WTC11 (cell line): ENCODE results near the gene EPN3.

Source experiments
- CREM ChIP-seq: sonication (generic); formaldehyde crosslinking; IDR thresholded peaks from 2 replicates; pipeline ENCODE4 v1.8.1; 2022; ENCODE audit warnings: mild to moderate bottlenecking, missing genetic modification reagents, moderate library complexity
- ETV6 ChIP-seq: sonication (generic); formaldehyde crosslinking; IDR thresholded peaks from 2 replicates; pipeline ENCODE4 v1.8.1; 2022; ENCODE audit warnings: mild to moderate bottlenecking, missing genetic modification reagents
- FOXP4 ChIP-seq: sonication (generic); formaldehyde crosslinking; IDR thresholded peaks from 2 replicates; pipeline ENCODE4 v1.8.0; 2022; ENCODE audit warnings: mild to moderate bottlenecking, missing genetic modification reagents
- JUN ChIP-seq: sonication (generic); formaldehyde crosslinking; IDR thresholded peaks from 2 replicates; pipeline ENCODE4 v1.8.0; 2023; ENCODE audit warnings: mild to moderate bottlenecking, missing genetic modification reagents
- KAT7 ChIP-seq: sonication (generic); formaldehyde crosslinking; IDR thresholded peaks from 2 replicates; pipeline ENCODE4 v1.8.1; 2023; ENCODE audit warnings: missing genetic modification reagents, mild to moderate bottlenecking, borderline replicate concordance
- SP1 ChIP-seq: sonication (generic); formaldehyde crosslinking; conservative IDR thresholded peaks from 2 replicates; pipeline ENCODE4 v1.8.1; 2022; ENCODE audit warnings: missing genetic modification reagents
- TEAD4 ChIP-seq: sonication (generic); formaldehyde crosslinking; IDR thresholded peaks from 2 replicates; pipeline ENCODE4 v1.8.0; 2022; ENCODE audit warnings: mild to moderate bottlenecking, missing genetic modification reagents
- ZNF281 ChIP-seq: sonication (generic); formaldehyde crosslinking; IDR thresholded peaks from 2 replicates; pipeline ENCODE4 v1.8.0; 2023; ENCODE audit warnings: mild to moderate bottlenecking, missing genetic modification reagents
- TF ChIP-seq, protein P1 (sequence below): fragments of 200-600 bp; IDR thresholded peaks from 2 replicates; pipeline ENCODE4 v1.8.0; 2022; ENCODE audit warnings: antibody characterized with exemption
- TF ChIP-seq, protein P2 (sequence below): sonication (generic); formaldehyde crosslinking; IDR thresholded peaks from 2 replicates; pipeline ENCODE4 v1.8.1; 2023; ENCODE audit warnings: mild to moderate bottlenecking, missing genetic modification reagents

DNA sequence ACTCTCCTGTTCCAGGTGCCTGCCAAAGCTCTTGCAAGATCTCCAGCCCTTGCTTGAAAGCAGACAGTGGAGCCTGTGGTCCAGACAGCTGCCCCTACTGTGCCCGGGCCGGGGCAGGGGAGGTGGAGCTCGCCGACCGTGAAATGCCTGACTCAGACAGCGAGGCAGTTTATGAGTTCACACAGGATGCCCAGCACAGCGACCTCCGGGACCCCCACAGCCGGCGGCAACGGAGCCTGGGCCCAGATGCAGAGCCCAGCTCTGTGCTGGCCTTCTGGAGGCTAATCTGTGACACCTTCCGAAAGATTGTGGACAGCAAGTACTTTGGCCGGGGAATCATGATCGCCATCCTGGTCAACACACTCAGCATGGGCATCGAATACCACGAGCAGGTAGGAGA lies 45.6 kb downstream of the EPN3 start:
- TF ChIP-seq, protein P1, sequence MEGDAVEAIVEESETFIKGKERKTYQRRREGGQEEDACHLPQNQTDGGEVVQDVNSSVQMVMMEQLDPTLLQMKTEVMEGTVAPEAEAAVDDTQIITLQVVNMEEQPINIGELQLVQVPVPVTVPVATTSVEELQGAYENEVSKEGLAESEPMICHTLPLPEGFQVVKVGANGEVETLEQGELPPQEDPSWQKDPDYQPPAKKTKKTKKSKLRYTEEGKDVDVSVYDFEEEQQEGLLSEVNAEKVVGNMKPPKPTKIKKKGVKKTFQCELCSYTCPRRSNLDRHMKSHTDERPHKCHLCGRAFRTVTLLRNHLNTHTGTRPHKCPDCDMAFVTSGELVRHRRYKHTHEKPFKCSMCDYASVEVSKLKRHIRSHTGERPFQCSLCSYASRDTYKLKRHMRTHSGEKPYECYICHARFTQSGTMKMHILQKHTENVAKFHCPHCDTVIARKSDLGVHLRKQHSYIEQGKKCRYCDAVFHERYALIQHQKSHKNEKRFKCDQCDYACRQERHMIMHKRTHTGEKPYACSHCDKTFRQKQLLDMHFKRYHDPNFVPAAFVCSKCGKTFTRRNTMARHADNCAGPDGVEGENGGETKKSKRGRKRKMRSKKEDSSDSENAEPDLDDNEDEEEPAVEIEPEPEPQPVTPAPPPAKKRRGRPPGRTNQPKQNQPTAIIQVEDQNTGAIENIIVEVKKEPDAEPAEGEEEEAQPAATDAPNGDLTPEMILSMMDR = no peak
- no peak for TF ChIP-seq CREM
- TF ChIP-seq KAT7 (CRISPR knock-in tag) = no peak
- TF ChIP-seq ZNF281 (CRISPR knock-in tag) = no peak
- no peak for TF ChIP-seq SP1
- TF ChIP-seq, protein P2, sequence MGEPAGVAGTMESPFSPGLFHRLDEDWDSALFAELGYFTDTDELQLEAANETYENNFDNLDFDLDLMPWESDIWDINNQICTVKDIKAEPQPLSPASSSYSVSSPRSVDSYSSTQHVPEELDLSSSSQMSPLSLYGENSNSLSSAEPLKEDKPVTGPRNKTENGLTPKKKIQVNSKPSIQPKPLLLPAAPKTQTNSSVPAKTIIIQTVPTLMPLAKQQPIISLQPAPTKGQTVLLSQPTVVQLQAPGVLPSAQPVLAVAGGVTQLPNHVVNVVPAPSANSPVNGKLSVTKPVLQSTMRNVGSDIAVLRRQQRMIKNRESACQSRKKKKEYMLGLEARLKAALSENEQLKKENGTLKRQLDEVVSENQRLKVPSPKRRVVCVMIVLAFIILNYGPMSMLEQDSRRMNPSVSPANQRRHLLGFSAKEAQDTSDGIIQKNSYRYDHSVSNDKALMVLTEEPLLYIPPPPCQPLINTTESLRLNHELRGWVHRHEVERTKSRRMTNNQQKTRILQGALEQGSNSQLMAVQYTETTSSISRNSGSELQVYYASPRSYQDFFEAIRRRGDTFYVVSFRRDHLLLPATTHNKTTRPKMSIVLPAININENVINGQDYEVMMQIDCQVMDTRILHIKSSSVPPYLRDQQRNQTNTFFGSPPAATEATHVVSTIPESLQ (CRISPR knock-in tag) = no peak
- TF ChIP-seq FOXP4 (CRISPR knock-in tag) = no peak
- TF ChIP-seq ETV6 (CRISPR knock-in tag) = no peak
- no peak for TF ChIP-seq JUN (CRISPR knock-in tag)
- TF ChIP-seq TEAD4 (CRISPR knock-in tag) = no peak
